Measurements from ENCODE around the gene FBXL13. TPM values are rescaled to one million over a fixed set of nuclear protein-coding genes. Genes with fewer than 3 reads are reported as not detected.

FBXL13 gene
- total RNA-seq, 1 donor from 2014 or later = 0.98 TPM

GRCh38 chr7:102990642-102991041 lies 84.0 kb downstream of the FBXL13 start:
- no peak for TF ChIP-seq POLR2A (IDR thresholded peaks at IDR 0.05)
- no peak for TF ChIP-seq CTCF (IDR thresholded peaks at IDR 0.05)
- TF ChIP-seq POLR2AphosphoS5 (IDR thresholded peaks at IDR 0.05; ENCODE audit: insufficient read depth in 1 of 2, low read depth in 1 of 2) = no peak
- DNase-seq (ENCODE audit: extremely low spot score in 2 of 2) = no peak
- H3K27me3 ChIP-seq = peaks cover 3% of the 10 kb centered on the region
- H3K36me3 ChIP-seq = no peaks in the 10 kb centered on the region
- H3K27ac ChIP-seq = no peak overlapping the region
- intact Hi-C loops (cut with DNase I) = no loop called here
- H3K4me3 ChIP-seq = no peak overlapping the region
- no peaks in the 10 kb centered on the region for H3K9me3 ChIP-seq
- peaks cover 24% of the 10 kb centered on the region for H3K4me1 ChIP-seq

GRCh38 chr7:102988631-102989560 lies 85.7 kb downstream of the FBXL13 start:
- Histone ChIP-seq H3K9me3 (no peaks in the 10 kb centered on the region), H3K4me3 (no peak overlapping the region), H3K4me1 (peaks cover 24% of the 10 kb centered on the region), H3K27ac (no peak overlapping the region), H3K27me3 (peaks cover 3% of the 10 kb centered on the region), H3K36me3 (no peaks in the 10 kb centered on the region)
- TF ChIP-seq CTCF (IDR thresholded peaks at IDR 0.05) = no peak
- TF ChIP-seq POLR2AphosphoS5 (IDR thresholded peaks at IDR 0.05; ENCODE audit: insufficient read depth in 1 of 2, low read depth in 1 of 2) = no peak
- no peak for TF ChIP-seq POLR2A (IDR thresholded peaks at IDR 0.05)
- intact Hi-C loops (cut with DNase I) = no loop called here
- no peak for DNase-seq (ENCODE audit: extremely low spot score in 2 of 2)

GRCh38 chr7:102988088-102988487 lies 86.5 kb downstream of the FBXL13 start:
- H3K36me3 ChIP-seq = no peaks in the 10 kb centered on the region
- H3K4me3 ChIP-seq = no peak overlapping the region
- DNase-seq (ENCODE audit: extremely low spot score in 2 of 2) = no peak
- no peak overlapping the region for H3K27ac ChIP-seq
- no peaks in the 10 kb centered on the region for H3K9me3 ChIP-seq
- H3K27me3 ChIP-seq = peaks cover 3% of the 10 kb centered on the region
- intact Hi-C loops (cut with DNase I) = no loop called here
- H3K4me1 ChIP-seq = peaks cover 24% of the 10 kb centered on the region
- TF ChIP-seq POLR2A (IDR thresholded peaks at IDR 0.05) = no peak
- TF ChIP-seq CTCF (IDR thresholded peaks at IDR 0.05) = no peak
- no peak for TF ChIP-seq POLR2AphosphoS5 (IDR thresholded peaks at IDR 0.05; ENCODE audit: insufficient read depth in 1 of 2, low read depth in 1 of 2)

- Histone ChIP-seq H3K4me1 (no peaks in the 10 kb centered on the region), H3K4me3 (no peak overlapping the region), H3K9me3 (no peaks in the 10 kb centered on the region), H3K36me3 (no peaks in the 10 kb centered on the region), H3K27ac (no peak overlapping the region), H3K27me3 (no peaks in the 10 kb centered on the region)
- no peak for TF ChIP-seq POLR2A (IDR thresholded peaks at IDR 0.05)
- TF ChIP-seq CTCF (IDR thresholded peaks at IDR 0.05) = no peak
- no peak for TF ChIP-seq POLR2AphosphoS5 (IDR thresholded peaks at IDR 0.05; ENCODE audit: insufficient read depth in 1 of 2, low read depth in 1 of 2)
- no peak for DNase-seq (ENCODE audit: extremely low spot score in 2 of 2)
- intact Hi-C loops (cut with DNase I) = no loop called here
Observed at GRCh38 chr7:102985176-102985783, 89.3 kb downstream of the FBXL13 start.

- DNase-seq (ENCODE audit: extremely low spot score in 2 of 2) = no peak
- Histone ChIP-seq H3K4me1 (no peaks in the 10 kb centered on the region), H3K4me3 (no peak overlapping the region), H3K27ac (no peak overlapping the region), H3K36me3 (no peaks in the 10 kb centered on the region), H3K9me3 (no peaks in the 10 kb centered on the region), H3K27me3 (no peaks in the 10 kb centered on the region)
- intact Hi-C loops (cut with DNase I) = no loop called here
- no peak for TF ChIP-seq CTCF (IDR thresholded peaks at IDR 0.05)
- TF ChIP-seq POLR2AphosphoS5 (IDR thresholded peaks at IDR 0.05; ENCODE audit: insufficient read depth in 1 of 2, low read depth in 1 of 2) = no peak
- TF ChIP-seq POLR2A (IDR thresholded peaks at IDR 0.05) = no peak
Observed at GRCh38 chr7:102983602-102984001, 91.0 kb downstream of the FBXL13 start.

Measured in vagina (tissue), 2 donors.